DMS 273 (cell line): Measurements from ENCODE around the gene KIAA1614.
"Not testable (repeated sequence)": the region's sequence is repeated elsewhere in the genome, so short reads cannot be mapped to it uniquely, and the experiment has no call there.

Experiments used
- DNase-seq: peaks from one replicate; lab custom pipeline; 2025; ENCODE audit not compliant: unreplicated experiment; lab: John Stamatoyannopoulos, UW

Gene KIAA1614

GRCh38 chr1:180959620-180960019 is 46.9 kb downstream of the KIAA1614 start:
- not testable (repeated sequence) for DNase-seq

GRCh38 chr1:180961622-180962021 is 48.9 kb downstream of the KIAA1614 start:
- no peak for DNase-seq

- peak; percentile 42 for DNase-seq
These were observed 49.5 kb downstream of the KIAA1614 start for GRCh38 chr1:180962178-180962577.

GRCh38 chr1:180964056-180964455 is 51.4 kb downstream of the KIAA1614 start:
- no peak for DNase-seq

- no peak for DNase-seq
These were observed 51.9 kb downstream of the KIAA1614 start for GRCh38 chr1:180964595-180964994.

GRCh38 chr1:180966312-180966711 is 53.6 kb downstream of the KIAA1614 start:
- DNase-seq = no peak

- no peak for DNase-seq
These were observed 54.2 kb downstream of the KIAA1614 start for GRCh38 chr1:180966744-180967536.

- no peak for DNase-seq
These were observed 54.9 kb downstream of the KIAA1614 start for GRCh38 chr1:180967558-180967957.

GRCh38 chr1:180968834-180969233 is 56.1 kb downstream of the KIAA1614 start:
- DNase-seq = not testable (repeated sequence)

- no peak for DNase-seq
These were observed 56.7 kb downstream of the KIAA1614 start for GRCh38 chr1:180969434-180969833.

GRCh38 chr1:180970333-180971079 is 57.8 kb downstream of the KIAA1614 start:
- DNase-seq = no peak

GRCh38 chr1:180971273-180971997 is 58.7 kb downstream of the KIAA1614 start:
- no peak for DNase-seq

- peak; percentile 11 for DNase-seq
These were observed 60.7 kb downstream of the KIAA1614 start for GRCh38 chr1:180973369-180973768.

- no peak for DNase-seq
These were observed 61.5 kb downstream of the KIAA1614 start for GRCh38 chr1:180974236-180974635.

- no peak for DNase-seq
These were observed 62.9 kb downstream of the KIAA1614 start for GRCh38 chr1:180975551-180975950.

GRCh38 chr1:180976191-180976590 is 63.5 kb downstream of the KIAA1614 start:
- DNase-seq = no peak

- no peak for DNase-seq
These were observed 64.1 kb downstream of the KIAA1614 start for GRCh38 chr1:180976732-180977357.

GRCh38 chr1:180981596-180982387 is 69.1 kb downstream of the KIAA1614 start:
- no peak for DNase-seq

- DNase-seq = no peak
These were observed 69.7 kb downstream of the KIAA1614 start for GRCh38 chr1:180982422-180982821.

GRCh38 chr1:180988253-180988752 is 75.6 kb downstream of the KIAA1614 start:
- peak; percentile 71 for DNase-seq
